Prostate gland (tissue), 1 donor: Measurements from ENCODE around the gene KCNV2.

Experiments
- POLR2A ChIP-seq: fragments of 450-650 bp; IDR thresholded peaks from one replicate; pipeline ENCODE4 v1.6.1; 2016; ENCODE audit warnings: antibody characterized with exemption, mild to moderate bottlenecking
- POLR2AphosphoS5 ChIP-seq: sonication (generic); formaldehyde crosslinking; IDR thresholded peaks from one replicate; pipeline ENCODE4 v1.6.1; 2017; ENCODE audit warnings: antibody characterized with exemption

GRCh38 chr9:2767800-2768677 is 50.7 kb downstream of the KCNV2 start:
- TF ChIP-seq POLR2A (no peak), POLR2AphosphoS5 (no peak)
